Measurements from ENCODE around the gene PALLD. TPM values are rescaled to one million over a fixed set of nuclear protein-coding genes. Genes with fewer than 3 reads are reported as not detected.

PALLD gene
- total and polyA plus RNA-seq, 2 of the 8 experiments (the other 6 are each of a cell fraction or from before 2014, with no cell fraction given), result 10.5 to 25.0 TPM

- Histone ChIP-seq H3K9me3 (ENCODE audit: insufficient read depth in 2 of 2, low read depth in 1 of 2, low read length in 1 of 2) (no peaks in the 10 kb centered on the region), H2BK15ac (ENCODE audit: low read length) (no peak overlapping the region), H3K36me3 (ENCODE audit: control insufficient read depth in 2 of 4, insufficient read depth in 4 of 4, low read length in 3 of 4) (no peaks in the 10 kb centered on the region), H3K14ac (ENCODE audit: insufficient read length) (no peak overlapping the region), H3K56ac (replicated peaks; ENCODE audit: insufficient read length, low read depth, low read length) (no peak overlapping the region), H3K4me3 (ENCODE audit: extremely low read depth in 1 of 4, insufficient read depth in 2 of 4, low read depth in 3 of 4, low read length in 4 of 4) (no peak overlapping the region), H2BK12ac (ENCODE audit: low read depth, low read length) (no peak overlapping the region), H3K4ac (replicated peaks; ENCODE audit: insufficient read length, low read depth, low read length) (no peak overlapping the region), H4K20me1 (replicated peaks in 1 of 2; ENCODE audit: control insufficient read depth in 1 of 2, insufficient read depth in 2 of 2, low read length in 2 of 2) (no peaks in the 10 kb centered on the region), H4K8ac (ENCODE audit: extremely low read depth, insufficient read depth, low read length) (no peak overlapping the region), H4K91ac (replicated peaks; ENCODE audit: insufficient read length, low read length) (no peak overlapping the region), H3K18ac (ENCODE audit: extremely low read depth, low read length) (no peak overlapping the region), H3K79me1 (ENCODE audit: low read depth, low read length) (no peaks in the 10 kb centered on the region; the same call in 1 of the 2 replicates), H3K9ac (replicated peaks in 1 of 4; ENCODE audit: extremely low read depth in 1 of 4, low read depth in 3 of 4, low read length in 3 of 4) (no peak overlapping the region), H2BK120ac (replicated peaks; ENCODE audit: low read depth, low read length) (no peak overlapping the region), H2BK20ac (ENCODE audit: low read length) (no peak overlapping the region), H3K4me1 (replicated peaks in 1 of 4; ENCODE audit: control insufficient read depth in 3 of 4, insufficient read depth in 4 of 4, low read length in 3 of 4) (peaks cover 3 to 11% (median 3%) of the 10 kb centered on the region in 4 experiments; a peak in 6 of 7 replicates), H3K4me2 (ENCODE audit: insufficient read depth in 1 of 2, low read depth in 2 of 2, low read length in 2 of 2) (no peak overlapping the region), H2AFZ (ENCODE audit: low read length) (no peak overlapping the region), H3K27me3 (replicated peaks in 1 of 4; ENCODE audit: control insufficient read depth in 3 of 4, extremely low read depth in 1 of 4, insufficient read depth in 3 of 4, low read length in 3 of 4) (no peaks in the 10 kb centered on the region), H2AK5ac (ENCODE audit: low read depth, low read length) (no peak overlapping the region), H4K5ac (ENCODE audit: insufficient read length, low read depth, low read length) (no peak overlapping the region), H3K23me2 (ENCODE audit: low read depth, low read length) (no peaks in the 10 kb centered on the region), H2BK5ac (ENCODE audit: low read depth, low read length) (no peak overlapping the region), H3K27ac (ENCODE audit: low read depth, low read length) (no peak overlapping the region), H3K23ac (ENCODE audit: insufficient read length) (no peak overlapping the region), H3K79me2 (ENCODE audit: control insufficient read depth in 1 of 2, insufficient read depth in 2 of 2, low read length in 2 of 2) (no peaks in the 10 kb centered on the region)
- WGBS, 2 experiments (ENCODE audit: extremely low coverage in 1 of 2, insufficient coverage in 1 of 2, insufficient read length in 1 of 2, insufficient replicate concordance in 2 of 2, low coverage in 1 of 2, low lambda C conversion rate in 2 of 2, missing lambda C conversion rate in 1 of 2), result 83% methylated on average over 4 of the region's 4 CpGs; no CpG with 5 or more reads in 1 of the 2 experiments
- ChIA-PET CTCF (ENCODE audit: partially characterized antibody) (interaction anchor here (1.0 to 2.3 kb wide), 6 partner anchors 11 to 90 kb away, joined by 3 to 11 read pairs (median 4); no protein-coding TSS in a partner anchor), POLR2A (ENCODE audit: partially characterized antibody) (interaction anchor here (2.2 to 2.3 kb wide), 2 partner anchors 13 to 21 kb away, joined by 11 to 14 read pairs; no protein-coding TSS in a partner anchor)
- no peak for FAIRE-seq
- DNase-seq (ENCODE audit: low read depth in 1 of 2, low spot score in 2 of 2), result no peak
- TF ChIP-seq ASH2L (IDR thresholded peaks at IDR 0.05; ENCODE audit: low read length) (no peak), EP300 (IDR thresholded peaks at IDR 0.05; ENCODE audit: borderline replicate concordance in 1 of 2, low read depth in 2 of 2, low read length in 2 of 2) (no peak), GTF2F1 (IDR thresholded peaks at IDR 0.05; ENCODE audit: borderline replicate concordance, low read depth, low read length) (no peak), POLR2AphosphoS5 (IDR thresholded peaks at IDR 0.05; ENCODE audit: low read depth, low read length) (no peak), POU5F1 (IDR thresholded peaks at IDR 0.05; ENCODE audit: low read depth, low read length) (no peak), EGR1 (IDR thresholded peaks at IDR 0.05; ENCODE audit: borderline replicate concordance, low read depth, low read length) (no peak), CHD1 (IDR thresholded peaks at IDR 0.05; ENCODE audit: low read depth, low read length) (no peak), SAP30 (IDR thresholded peaks at IDR 0.05; ENCODE audit: insufficient read depth, insufficient replicate concordance, low read length) (no peak), ATF3 (IDR thresholded peaks at IDR 0.05; ENCODE audit: insufficient read depth, low read depth, low read length) (no peak), RBBP5 (IDR thresholded peaks at IDR 0.05; ENCODE audit: borderline replicate concordance, low read depth, low read length) (no peak)
- TF ChIP-seq, protein P1, sequence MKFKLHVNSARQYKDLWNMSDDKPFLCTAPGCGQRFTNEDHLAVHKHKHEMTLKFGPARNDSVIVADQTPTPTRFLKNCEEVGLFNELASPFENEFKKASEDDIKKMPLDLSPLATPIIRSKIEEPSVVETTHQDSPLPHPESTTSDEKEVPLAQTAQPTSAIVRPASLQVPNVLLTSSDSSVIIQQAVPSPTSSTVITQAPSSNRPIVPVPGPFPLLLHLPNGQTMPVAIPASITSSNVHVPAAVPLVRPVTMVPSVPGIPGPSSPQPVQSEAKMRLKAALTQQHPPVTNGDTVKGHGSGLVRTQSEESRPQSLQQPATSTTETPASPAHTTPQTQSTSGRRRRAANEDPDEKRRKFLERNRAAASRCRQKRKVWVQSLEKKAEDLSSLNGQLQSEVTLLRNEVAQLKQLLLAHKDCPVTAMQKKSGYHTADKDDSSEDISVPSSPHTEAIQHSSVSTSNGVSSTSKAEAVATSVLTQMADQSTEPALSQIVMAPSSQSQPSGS (IDR thresholded peaks at IDR 0.05; ENCODE audit: low read length), result no peak
These were observed 356.9 kb downstream of the PALLD start for GRCh38 chr4:168853770-168854169.

All from H1 (cell line).